GM10266 (cell line): ENCODE results near the gene NKAIN2.

Experiments
- DNase-seq: peaks from one replicate; pipeline ENCODE4 v3.0.0; 2012; ENCODE audit errors: extremely low spot score
- CTCF ChIP-seq: IDR thresholded peaks from 2 replicates; pipeline ENCODE4 v1.5.1; 2012; ENCODE audit warnings: mild to moderate bottlenecking, low read depth; ENCODE audit not compliant: control insufficient read depth, insufficient read depth; ENCODE audit errors: missing control alignments

NKAIN2 gene

GRCh38 chr6:124870611-124871459 is 1067.2 kb downstream of the NKAIN2 start:
- peak; percentile 37 for TF ChIP-seq CTCF
- DNase-seq, result no peak

GRCh38 chr6:124872361-124873065 is 1068.8 kb downstream of the NKAIN2 start:
- no peak for TF ChIP-seq CTCF
- DNase-seq, result no peak

DNA sequence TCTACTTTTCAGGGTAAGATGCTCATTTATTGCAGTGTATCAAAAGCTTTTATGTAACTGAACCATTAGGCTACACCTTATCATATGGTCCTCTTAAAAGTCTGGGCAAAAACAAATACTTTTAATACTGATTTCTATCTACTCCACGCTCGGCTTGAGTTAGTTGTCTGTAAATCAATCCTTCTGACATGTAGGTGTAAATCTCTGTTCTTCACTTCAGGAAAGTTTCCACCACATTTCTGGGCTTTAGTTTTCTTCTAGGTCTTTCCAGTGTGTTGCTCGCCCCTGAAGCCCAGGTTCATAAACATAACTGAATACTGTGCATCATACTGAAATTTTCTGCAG is 1069.4 kb downstream of the NKAIN2 start:
- TF ChIP-seq CTCF, result no peak
- no peak for DNase-seq
